ENCODE measurements around the gene BCL2.
A peak's percentile ranks its signal among the peaks of the same experiment; 100 is the strongest.

BCL2 gene

DNA sequence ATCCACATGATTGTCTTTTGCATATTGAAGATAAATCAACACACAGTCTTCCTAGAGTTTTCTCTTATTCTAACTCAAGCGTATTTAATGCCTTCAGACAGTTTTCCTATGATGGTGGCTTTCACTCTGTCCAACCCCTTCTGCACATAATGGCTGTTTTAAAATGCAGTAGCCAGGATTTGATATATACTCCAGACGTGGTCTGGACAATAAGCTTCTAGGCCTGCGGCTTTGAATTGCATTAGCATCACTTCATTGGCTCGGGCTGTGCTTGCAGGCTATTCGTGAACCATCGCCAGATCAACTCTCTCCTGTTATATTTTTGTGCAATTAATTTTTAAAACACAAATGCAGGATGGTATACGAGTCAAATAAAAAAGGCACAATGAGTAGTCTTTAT lies 235.3 kb downstream of the BCL2 start:
- DNase-seq (ENCODE audit: low read depth in 3 of 3) = no peak

DNA sequence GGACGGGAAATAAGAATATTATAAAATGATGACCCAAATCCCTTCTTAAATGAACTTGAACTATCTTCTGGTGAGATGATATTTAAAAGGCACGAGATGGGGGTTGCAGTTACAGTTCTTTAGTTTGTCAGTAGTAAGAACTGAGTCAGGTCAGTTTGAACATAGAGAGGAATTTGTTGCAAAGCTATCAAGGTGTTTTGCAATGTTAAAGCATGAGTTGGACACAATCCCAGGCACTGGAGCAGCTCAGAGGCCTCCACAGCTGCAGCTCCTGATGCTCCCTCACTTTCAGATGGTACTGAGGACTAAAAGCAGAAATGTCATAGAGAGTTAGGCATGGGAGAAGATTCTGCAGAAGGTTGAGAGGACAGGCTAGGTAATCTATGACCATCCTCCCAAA lies 236.0 kb downstream of the BCL2 start:
- DNase-seq (ENCODE audit: low read depth in 3 of 3) = no peak

DNA sequence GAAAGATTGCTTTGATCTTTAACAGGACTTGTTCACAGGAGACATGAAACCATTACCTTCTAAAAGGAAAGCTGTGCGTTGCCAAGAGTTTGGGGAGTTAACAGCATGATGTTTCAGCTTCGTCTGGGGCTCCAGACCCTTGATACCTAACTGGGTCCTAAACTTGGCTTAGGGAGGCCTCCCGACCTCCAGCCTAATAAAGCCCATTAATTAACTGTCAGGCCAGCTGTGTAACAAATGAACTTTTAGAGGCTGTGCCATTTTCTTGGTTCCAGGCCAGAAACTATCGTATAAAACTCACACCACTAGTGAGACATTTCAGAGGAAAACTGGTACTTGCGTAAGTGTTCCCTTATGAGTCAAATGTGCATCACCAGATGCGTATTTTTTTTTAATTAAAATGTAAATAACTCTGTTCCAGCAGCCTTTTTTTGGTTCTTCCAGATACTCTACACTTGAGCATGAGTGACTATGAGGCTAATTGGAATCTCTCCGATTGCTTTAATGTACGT lies 236.5 kb downstream of the BCL2 start:
- no peak for DNase-seq (ENCODE audit: low read depth in 3 of 3)

DNA sequence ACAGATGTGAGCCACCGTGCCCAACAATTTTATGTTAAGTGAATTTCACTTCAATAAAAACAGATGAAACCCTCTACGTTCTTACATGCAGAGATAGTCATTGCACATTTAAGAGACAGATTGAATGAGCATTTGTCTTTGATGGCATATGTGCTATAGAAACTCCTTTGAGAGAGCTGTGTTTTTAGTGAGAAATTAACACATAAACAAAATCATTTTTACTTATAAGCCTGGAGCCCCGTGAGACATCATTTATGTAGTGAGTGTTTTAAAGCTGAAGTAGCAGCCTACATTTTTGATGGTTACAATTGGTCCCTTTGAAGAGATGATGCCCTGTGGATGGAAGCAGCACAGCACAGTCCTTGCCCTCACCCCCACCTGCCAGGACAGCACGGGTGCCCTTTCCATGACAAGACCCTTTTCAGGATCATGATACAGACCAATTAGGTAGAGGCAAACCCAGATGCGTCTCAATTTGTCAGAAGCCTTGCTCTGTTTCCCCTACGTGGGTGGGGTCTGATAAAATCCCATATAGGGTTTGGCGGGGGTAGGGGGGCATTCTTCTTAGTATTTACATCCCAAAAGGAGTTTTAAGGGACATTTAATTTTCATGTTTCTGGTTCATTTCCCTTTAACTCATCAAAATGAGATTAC lies 237.1 kb downstream of the BCL2 start:
- no peak for DNase-seq (ENCODE audit: low read depth in 3 of 3)

DNA sequence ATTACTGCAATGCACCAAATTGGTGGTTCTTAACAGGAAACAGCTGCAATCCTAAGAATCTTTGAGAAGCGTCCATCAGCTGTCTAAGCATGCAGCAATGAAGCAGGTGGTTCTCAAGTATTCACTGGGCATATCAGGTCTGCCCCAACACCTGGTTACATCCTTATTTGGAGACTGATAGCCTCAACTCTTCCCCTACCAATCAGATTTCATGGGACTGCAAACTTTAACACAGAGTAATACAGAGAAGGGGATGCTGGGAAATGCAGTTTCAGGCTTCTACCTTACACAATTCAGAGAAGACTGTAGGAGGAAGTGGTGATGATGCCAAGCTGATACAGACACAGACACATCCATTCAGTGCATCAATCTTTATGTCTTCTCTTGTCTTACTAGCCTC lies 240.5 kb downstream of the BCL2 start:
- DNase-seq (ENCODE audit: low read depth in 3 of 3) = no peak

DNA sequence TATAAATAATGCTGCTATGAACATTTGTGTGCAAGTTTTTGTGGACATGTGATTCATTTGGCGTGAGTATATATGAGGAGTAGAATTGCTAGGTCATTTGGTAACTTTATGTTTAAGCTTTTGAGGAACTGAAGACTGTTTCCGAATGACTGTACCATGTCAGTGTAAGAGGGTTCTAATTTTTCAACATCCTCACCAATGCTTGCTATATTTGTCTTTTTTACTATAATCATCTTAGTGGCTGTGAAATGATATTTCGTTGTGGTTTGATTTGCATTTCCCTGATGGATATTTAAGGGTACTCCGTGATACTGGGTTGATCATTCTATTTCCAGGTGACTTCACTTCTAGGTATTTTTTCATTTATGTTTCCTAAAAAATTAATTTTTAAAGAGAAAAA lies 241.1 kb downstream of the BCL2 start:
- no peak for DNase-seq (ENCODE audit: low read depth in 3 of 3)

DNA sequence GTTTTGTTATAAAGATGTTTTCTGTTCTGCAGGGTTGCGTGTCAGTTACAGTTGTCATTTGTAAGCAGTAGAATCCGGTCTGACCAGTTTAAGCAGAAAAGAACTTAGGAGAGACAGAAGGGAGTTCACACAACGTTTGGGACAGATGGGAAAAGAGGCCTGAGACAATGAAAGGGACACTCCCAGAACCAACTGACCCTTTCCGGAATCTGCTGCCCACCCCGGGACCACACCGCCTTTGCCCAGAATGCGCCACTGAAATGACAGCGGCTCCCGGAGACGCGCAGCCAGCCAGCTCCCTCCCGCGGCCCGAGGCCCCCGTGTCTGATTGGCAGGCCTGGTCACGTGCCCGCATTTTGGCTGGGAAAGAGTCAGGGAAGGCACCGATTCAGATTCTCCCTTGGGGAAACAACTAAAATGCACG lies 244.6 kb downstream of the BCL2 start:
- peak; percentile 33 to 57 (median 48) for DNase-seq (ENCODE audit: low read depth in 3 of 3)

DNA sequence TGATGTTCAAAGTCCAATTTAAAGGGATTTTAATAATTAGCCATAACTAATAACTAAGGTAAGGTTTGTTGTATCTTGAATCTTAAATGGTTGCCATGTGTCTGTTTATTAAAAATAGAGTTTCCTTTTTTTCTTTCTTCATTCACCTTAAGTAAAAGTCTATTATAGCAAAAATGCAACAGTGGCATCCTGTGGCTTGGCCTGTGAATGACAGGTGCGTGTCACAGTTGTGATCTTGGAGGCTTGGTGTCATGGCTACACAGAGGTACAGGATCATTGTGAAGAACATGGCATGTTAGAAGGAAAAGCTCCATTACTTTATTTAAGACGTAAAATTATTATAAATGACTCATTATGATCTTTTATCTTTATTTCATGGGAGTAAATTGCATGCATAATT lies 246.1 kb downstream of the BCL2 start:
- no peak for DNase-seq (ENCODE audit: low read depth in 3 of 3)

Measured in stimulated activated CD4-positive, alpha-beta T cell treated with anti-CD3 and anti-CD28 coated beads, TNF-alpha, amount 100 ng/mL, for 48 hours (primary cell).